Measurements from ENCODE around the gene CARMIL1.

DNA sequence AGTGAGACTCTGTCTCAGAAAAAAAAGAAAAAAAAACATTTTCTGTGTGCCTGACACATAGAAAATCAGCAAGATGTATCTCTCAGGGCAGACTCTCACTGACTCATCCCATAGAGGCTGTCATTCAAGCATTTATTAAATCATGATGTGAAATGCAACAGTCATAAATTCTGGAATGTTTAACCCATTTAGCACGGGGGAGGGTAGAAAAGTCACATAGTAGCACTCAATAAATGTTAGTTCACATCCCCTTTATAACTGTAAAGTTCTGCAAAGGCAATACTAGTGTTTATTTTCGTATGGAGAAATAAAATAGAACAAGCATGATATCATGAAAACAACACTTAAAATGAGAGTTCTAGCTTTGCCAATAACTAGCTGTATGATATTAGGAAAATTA is 15.5 kb upstream of the CARMIL1 start:
- TF ChIP-seq, protein P1, sequence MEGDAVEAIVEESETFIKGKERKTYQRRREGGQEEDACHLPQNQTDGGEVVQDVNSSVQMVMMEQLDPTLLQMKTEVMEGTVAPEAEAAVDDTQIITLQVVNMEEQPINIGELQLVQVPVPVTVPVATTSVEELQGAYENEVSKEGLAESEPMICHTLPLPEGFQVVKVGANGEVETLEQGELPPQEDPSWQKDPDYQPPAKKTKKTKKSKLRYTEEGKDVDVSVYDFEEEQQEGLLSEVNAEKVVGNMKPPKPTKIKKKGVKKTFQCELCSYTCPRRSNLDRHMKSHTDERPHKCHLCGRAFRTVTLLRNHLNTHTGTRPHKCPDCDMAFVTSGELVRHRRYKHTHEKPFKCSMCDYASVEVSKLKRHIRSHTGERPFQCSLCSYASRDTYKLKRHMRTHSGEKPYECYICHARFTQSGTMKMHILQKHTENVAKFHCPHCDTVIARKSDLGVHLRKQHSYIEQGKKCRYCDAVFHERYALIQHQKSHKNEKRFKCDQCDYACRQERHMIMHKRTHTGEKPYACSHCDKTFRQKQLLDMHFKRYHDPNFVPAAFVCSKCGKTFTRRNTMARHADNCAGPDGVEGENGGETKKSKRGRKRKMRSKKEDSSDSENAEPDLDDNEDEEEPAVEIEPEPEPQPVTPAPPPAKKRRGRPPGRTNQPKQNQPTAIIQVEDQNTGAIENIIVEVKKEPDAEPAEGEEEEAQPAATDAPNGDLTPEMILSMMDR (IDR thresholded peaks at IDR 0.05; ENCODE audit: insufficient read depth, low read depth, low read length), result no peak
- TF ChIP-seq EZH2 (IDR thresholded peaks at IDR 0.05; ENCODE audit: insufficient read depth, low read length), result no peak

Measured in astrocyte (in vitro differentiated cells and primary cell).